ENCODE results near the gene LCLAT1.

DNA sequence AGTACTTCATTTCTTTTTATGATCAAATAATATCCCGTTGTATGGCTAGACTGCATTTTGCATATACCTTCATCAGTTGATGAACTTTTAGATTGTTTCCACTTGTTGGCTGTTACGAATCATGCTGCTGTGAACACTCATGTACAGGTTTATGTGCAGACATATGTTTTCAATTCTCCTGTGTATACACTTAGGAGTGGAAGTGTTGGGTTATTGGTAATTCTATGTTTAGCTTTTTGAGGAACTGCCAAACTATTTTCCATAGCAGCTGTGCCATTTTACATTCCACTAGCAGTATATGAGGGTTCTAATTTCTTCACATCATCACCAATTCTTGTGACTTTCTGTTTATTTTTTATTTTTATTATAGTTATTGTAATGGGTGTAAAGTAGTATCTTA lies 32.1 kb upstream of the LCLAT1 start:
- no peak for TF ChIP-seq CTCF (IDR thresholded peaks at IDR 0.05; ENCODE audit: low read depth, low read length, missing input control)
- no peak for TF ChIP-seq SP1 (IDR thresholded peaks at IDR 0.05)
- TF ChIP-seq EGR1 (IDR thresholded peaks at IDR 0.05; ENCODE audit: low read depth in 2 of 2): no peak
- TF ChIP-seq, protein P1, sequence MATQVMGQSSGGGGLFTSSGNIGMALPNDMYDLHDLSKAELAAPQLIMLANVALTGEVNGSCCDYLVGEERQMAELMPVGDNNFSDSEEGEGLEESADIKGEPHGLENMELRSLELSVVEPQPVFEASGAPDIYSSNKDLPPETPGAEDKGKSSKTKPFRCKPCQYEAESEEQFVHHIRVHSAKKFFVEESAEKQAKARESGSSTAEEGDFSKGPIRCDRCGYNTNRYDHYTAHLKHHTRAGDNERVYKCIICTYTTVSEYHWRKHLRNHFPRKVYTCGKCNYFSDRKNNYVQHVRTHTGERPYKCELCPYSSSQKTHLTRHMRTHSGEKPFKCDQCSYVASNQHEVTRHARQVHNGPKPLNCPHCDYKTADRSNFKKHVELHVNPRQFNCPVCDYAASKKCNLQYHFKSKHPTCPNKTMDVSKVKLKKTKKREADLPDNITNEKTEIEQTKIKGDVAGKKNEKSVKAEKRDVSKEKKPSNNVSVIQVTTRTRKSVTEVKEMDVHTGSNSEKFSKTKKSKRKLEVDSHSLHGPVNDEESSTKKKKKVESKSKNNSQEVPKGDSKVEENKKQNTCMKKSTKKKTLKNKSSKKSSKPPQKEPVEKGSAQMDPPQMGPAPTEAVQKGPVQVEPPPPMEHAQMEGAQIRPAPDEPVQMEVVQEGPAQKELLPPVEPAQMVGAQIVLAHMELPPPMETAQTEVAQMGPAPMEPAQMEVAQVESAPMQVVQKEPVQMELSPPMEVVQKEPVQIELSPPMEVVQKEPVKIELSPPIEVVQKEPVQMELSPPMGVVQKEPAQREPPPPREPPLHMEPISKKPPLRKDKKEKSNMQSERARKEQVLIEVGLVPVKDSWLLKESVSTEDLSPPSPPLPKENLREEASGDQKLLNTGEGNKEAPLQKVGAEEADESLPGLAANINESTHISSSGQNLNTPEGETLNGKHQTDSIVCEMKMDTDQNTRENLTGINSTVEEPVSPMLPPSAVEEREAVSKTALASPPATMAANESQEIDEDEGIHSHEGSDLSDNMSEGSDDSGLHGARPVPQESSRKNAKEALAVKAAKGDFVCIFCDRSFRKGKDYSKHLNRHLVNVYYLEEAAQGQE (IDR thresholded peaks at IDR 0.05): no peak
- TF ChIP-seq GABPA (IDR thresholded peaks at IDR 0.05 in 1 of 2, conservative IDR thresholded peaks at IDR 0.05 in 1 of 2): no peak
- no peak for TF ChIP-seq RXRA (IDR thresholded peaks at IDR 0.05)
- TF ChIP-seq, protein P2, sequence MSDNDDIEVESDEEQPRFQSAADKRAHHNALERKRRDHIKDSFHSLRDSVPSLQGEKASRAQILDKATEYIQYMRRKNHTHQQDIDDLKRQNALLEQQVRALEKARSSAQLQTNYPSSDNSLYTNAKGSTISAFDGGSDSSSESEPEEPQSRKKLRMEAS (IDR thresholded peaks at IDR 0.05): no peak
- TF ChIP-seq FOXA1 (IDR thresholded peaks at IDR 0.05): no peak
- no peak for TF ChIP-seq JUND (IDR thresholded peaks at IDR 0.05)
- TF ChIP-seq ATF3 (IDR thresholded peaks at IDR 0.05): no peak
- no peak for TF ChIP-seq TAF1 (conservative IDR thresholded peaks at IDR 0.05)
- no peak for TF ChIP-seq ZBTB33 (IDR thresholded peaks at IDR 0.05)
- TF ChIP-seq YY1 (IDR thresholded peaks at IDR 0.05): no peak
- no peak for TF ChIP-seq RAD21 (IDR thresholded peaks at IDR 0.05)
